HG03558 (cell line): ENCODE data around the gene ARF5.

ENCODE experiments used
- ATAC-seq: cut with Tn5 transposase; IDR thresholded peaks from one replicate; pipeline ENCODE4 v1.9.1; 2021; ENCODE audit warnings: moderate number of reproducible peaks; ENCODE audit not compliant: unreplicated experiment; ENCODE audit errors: extremely low read depth

ARF5 gene

DNA sequence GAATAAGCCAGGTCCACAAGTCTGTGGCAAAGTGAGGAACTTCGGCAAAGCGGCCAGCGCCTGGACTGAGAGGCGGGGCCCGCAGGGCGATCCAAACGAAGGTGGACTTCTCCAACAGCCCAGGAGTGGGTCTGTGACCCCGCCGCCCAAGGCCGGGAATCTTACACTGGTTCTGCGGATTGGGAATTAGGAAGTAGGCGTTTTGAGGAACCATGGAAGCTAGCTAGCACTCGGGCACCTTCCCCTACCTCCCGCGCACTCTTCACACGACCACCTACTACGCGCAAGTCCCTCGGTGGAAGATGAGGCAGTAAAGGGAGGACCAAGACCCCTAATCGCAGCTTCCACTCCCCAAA lies 570 bp upstream of the ARF5 start:
- no peak for ATAC-seq

DNA sequence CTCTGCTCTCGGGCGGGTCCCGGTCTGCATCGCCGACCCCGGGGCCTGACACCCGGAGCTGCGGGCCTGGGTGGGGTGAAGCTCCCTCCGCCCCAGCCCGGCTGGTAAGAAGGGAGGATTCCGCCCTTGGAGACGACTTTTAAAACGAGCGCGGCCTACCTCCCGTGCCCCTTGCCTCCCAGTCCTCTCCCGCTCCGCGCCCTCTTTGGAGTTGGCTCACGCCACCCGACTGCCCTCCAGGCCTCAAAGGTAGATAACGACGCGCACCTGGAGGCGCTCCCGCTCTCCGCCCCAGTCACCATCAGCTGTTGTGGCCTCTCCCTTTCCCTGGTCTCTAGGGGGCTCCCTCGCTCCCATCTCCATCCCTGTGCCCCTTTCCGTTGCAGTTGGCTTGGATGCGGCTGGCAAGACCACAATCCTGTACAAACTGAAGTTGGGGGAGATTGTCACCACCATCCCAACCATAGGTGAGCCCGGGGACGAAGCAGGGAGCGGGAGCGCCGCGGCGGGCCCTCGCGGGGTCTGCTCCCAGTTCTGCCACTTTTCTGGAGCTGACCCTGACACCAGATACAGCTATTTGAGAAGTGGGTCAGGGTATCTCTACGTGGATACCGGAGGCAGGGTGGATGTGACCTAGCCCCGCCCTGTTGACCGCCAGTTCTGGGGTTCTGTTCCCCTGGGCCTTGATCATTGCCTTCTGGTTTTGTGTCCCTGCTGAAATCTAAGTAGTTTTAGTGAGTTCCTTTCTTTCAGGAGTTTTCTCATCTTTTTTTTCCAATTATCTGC lies 679 bp downstream of the ARF5 start:
- no peak for ATAC-seq

DNA sequence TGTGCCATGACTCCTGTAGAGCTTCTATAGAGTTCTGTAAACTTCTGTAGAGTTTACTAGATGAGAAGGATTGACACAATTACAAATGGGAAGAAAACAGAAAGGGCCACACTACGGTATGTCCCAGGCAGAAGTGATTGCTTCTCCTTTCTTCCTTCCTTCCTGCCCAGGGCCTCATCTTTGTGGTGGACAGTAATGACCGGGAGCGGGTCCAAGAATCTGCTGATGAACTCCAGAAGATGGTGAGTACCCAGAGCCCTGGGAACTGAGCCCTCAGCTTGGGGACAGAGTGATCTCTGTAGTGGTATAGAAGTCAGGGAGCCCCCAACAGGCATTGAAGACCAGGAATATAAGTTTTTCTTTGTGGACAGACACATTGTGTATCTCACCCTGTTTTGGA lies 1.7 kb downstream of the ARF5 start:
- ATAC-seq = no peak

DNA sequence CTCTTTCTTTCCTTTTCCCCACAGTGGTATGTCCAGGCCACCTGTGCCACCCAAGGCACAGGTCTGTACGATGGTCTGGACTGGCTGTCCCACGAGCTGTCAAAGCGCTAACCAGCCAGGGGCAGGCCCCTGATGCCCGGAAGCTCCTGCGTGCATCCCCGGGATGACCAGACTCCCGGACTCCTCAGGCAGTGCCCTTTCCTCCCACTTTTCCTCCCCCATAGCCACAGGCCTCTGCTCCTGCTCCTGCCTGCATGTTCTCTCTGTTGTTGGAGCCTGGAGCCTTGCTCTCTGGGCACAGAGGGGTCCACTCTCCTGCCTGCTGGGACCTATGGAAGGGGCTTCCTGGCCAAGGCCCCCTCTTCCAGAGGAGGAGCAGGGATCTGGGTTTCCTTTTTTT lies 3.0 kb downstream of the ARF5 start:
- no peak for ATAC-seq

DNA sequence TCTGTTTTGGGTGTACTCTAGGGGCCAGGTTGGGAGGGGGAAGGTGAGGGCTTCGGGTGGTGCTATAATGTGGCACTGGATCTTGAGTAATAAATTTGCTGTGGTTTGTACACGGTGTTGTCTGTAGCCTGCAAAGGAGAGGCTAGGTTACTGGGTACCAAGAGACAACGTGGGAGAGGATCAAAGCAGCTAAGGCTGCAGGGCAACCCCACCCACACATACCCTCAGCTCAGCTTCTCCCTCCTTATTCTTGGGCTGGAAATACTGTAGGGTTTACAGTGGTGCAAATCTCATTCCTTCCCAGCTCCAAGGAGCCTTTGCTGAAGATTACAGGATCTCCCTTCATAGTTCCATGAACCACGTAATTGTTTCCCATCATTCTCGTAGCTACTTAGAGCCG lies 3.4 kb downstream of the ARF5 start:
- no peak for ATAC-seq

DNA sequence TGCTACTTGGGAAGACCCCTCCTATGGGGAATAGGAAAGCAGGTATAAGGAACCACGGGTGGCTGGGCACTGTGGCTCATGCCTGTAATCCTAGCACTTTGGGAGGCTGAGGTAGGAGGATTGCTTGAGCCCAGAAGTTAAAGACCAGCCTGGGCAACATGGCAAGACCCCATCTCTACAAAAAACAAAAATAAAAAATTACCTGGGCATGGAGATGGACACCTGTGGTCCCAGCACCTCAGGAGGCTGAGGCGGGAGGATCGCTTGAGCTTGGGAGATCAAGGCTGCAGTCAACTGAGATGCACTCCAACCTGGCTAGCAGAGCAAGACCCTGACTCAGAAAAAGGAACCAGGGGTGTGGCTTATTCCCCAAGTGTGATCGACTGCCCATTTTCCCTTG lies 4.3 kb downstream of the ARF5 start:
- no peak for ATAC-seq

DNA sequence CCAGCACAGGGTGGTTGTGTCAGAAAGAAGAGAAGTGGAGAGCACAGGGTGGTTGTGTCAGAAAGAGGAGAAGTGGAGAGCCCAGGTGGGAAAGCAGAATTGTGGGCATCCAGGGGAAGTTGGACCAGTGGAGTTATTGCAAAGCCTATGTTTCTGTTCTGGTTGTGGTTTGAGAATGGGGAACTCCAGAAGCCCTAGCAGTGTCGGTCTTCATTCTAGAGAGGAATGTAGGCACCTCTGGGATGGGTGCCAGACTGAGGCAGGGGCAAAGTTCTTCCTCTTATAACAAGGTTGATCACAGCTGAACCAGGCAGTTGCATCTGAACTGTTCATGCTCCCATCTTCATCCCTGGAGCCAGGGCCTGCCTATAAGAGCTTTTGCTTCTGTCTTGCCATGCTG lies 6.3 kb downstream of the ARF5 start:
- ATAC-seq = no peak

DNA sequence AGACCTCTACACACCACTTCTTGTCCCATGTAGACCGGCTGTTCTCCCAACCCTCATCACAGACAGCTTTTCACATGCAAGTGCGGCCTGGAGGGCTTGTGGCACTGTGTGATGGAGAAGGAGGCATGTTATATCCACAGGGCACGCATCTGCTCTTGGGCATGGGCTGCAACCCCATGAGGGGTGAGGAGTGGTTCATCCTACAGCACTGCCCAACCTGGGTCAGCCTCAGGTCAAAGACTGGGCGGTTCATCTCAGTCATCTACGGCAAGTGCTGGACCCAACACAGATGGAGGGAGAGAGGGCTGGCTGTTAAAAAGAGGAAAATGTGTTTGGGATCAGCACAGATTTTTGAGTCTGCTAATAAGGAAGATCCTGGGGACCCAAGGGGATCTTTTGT lies 7.5 kb downstream of the ARF5 start:
- no peak for ATAC-seq

DNA sequence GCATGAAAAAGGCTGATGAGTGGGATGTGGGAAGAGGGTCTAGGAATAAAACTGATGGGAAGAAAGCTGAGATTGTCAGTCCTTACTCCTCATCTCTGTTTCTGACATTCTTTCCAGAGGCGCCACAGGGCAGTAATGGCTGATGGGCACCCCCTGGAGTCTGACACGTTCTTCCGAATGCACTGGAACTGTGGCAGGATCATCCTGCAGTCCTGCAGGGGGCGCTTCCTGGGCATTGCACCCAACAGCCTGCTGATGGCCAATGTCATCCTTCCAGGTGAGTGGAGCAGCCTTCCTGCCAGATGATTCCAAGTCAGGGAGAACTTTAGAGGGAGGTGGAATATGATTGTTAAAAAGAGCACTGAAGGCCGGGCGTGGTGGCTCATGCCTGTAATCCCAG lies 10.1 kb downstream of the ARF5 start:
- no peak for ATAC-seq

DNA sequence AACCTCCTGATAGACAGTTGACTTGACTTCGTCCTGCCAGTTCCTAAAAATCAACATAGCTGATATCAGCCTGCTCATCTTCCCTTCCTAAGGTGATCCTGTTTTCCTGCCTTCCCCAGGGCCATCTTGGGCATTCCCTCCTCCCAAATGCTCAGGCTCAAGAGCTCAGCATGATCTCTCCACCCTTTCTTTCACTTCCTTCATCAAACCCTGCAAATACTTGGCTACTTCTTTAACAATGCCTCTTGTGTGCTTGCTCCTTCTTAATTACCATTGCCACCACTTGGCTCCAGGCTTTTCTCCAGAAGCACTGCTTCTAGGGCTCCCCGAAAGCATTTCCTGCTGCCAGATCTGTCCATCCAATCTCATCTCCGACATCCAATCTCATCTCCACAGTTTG lies 12.7 kb downstream of the ARF5 start:
- ATAC-seq = no peak

DNA sequence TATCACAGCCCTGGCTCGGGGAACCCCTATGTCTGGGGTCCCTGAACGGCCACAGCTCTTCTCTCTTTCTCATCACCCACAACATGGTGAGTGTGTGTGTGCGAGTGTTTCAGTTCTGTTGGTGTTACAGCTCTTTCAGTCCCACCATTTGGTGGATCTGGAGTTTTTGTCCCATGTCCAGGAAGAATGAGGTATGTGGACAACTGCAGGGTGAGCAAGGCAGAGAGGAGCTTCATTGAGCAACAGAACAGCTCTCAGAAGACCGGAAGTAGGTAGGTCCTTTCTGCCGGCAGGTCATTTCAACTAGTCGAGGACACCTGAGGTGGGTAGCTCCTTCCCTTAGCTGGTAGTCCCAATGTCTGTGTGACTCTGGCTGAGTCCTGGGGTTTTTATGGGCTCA lies 20.2 kb downstream of the ARF5 start:
- no peak for ATAC-seq

DNA sequence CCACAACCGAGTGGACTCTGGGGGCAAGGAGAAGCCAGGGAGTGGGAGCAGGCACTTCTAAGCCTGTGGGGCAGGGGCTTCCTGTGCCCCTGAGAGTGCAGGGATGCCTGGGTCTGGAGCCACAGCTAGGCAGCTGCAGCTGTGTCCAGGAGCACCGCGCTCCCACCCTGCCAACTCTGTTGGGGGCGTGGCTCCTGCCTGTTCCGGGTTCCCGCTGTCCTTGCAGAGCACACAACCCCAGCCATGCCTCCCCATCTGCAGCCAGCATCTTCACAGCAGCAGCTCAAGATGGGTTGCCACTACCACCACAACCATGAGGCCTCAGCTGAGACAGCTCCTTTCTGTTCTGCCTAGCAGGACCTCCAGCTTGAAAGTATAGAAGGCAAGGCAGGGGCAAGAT lies 21.1 kb downstream of the ARF5 start:
- ATAC-seq = no peak

DNA sequence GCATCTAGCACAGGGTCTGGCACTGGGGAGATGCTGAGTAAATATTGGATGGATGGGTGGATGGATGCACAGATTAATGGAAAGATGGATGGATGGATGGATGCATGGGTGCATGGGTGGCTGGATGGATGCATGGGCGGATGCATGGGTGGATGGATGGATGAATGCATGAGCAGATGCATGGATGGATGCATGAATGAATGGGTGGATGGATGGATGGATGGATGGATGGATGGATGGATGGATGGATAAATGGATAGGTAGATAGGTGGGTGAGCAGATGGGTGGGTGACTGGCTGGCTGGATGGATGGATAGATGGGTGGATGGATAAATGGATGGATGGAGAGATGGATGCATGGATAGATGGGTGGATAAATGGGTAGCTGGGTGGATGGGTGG lies 24.1 kb downstream of the ARF5 start:
- no peak for ATAC-seq

DNA sequence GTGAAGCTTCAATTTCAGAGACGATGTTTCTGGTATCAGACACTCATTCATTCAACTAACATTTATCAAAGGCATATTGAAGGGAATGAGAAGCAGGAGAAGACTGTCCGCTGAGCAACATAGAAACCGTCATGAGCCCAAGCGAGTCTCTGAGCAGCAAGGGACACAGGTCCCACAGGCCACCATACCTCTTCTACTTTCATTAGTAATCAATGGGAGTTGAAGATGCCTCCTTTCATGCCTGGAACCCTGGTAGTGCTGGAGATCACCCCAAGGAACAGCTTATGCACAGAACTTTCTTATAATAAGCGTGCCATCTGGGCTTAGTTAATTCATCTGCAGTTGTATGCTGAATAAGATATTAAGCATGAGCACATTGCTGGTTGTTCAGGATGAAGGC lies 28.5 kb downstream of the ARF5 start:
- no peak for ATAC-seq

DNA sequence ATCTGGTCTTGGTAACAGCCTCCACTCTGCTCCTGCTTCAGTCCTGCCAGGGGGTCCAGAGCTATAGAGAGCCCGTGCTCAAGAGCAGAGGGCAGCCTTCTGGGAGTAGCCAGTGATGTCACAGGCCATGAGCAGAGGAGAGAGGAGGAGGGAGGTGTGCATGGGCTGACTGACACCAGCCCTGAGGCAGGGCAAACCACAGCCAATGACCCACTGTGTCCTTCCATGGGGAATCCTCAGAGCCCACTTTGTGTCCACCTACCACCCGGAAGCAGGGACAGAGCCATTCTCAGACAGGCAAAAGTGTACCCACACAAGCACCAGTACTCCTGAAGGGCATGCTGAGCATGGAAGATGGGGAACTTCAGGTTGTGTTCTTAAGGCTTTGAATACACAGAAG lies 29.8 kb downstream of the ARF5 start, which contains the start of gene PAX4:
Gene PAX4, minus strand, starts transcription at position 101 of the 400 bp plus-strand sequence. CDS start 2,214 bp downstream, outside the sequence.
- ATAC-seq = no peak

DNA sequence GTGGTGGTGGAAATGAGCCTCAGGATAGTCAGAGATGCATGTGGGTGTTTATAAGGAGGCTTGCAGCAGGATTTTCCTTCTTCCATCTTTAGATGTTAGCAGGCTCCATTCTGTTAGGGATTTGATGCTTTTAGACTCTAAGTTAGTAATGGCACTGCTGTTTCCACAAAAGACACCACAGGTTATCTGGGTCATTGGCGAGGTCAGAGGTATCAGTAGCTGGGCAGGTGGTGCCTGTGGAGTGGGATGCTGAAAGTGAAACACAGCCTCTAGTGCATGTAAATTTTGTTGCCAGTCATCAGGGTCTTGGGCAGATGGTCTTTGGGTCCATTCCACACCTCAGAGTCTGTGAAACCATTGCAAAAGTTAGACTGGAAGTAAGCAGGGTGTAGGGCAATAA lies 30.6 kb downstream of the ARF5 start:
- ATAC-seq = no peak

DNA sequence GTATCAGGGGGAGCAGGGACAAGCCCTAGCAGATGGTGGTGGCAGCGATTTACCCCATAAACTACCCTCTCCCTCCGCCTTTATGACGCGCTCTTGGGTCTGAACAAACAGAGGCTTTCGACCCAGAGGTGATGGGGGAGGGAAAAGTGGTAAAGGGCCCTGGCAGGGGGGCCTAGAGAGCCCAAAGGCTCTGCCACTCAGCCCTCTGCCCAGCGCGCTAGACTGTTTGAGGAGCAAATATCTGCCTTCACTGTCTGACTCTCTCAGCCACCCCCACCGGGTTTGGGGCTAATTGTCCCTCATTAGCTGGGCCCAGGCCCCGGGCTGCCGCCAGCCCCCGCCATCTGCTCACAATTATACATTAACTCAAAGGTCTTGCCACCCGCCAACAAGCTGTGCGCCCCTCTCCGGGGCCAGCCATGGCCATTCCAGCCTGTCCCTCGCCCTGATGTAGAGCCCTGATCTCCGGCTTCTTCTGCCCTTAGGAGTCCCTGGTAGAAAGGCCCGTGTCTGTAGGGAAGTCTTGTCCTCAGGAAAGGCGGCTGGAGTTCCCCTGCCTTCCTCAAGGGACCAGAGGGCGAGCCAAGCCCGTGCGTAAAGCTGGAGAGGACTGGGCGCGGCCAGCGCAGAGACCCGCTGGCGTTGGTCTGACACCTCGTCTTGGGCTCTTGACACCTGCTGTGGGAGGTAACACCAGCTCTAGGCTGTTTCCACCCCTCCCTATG lies 31.6 kb downstream of the ARF5 start:
- ATAC-seq = no peak

DNA sequence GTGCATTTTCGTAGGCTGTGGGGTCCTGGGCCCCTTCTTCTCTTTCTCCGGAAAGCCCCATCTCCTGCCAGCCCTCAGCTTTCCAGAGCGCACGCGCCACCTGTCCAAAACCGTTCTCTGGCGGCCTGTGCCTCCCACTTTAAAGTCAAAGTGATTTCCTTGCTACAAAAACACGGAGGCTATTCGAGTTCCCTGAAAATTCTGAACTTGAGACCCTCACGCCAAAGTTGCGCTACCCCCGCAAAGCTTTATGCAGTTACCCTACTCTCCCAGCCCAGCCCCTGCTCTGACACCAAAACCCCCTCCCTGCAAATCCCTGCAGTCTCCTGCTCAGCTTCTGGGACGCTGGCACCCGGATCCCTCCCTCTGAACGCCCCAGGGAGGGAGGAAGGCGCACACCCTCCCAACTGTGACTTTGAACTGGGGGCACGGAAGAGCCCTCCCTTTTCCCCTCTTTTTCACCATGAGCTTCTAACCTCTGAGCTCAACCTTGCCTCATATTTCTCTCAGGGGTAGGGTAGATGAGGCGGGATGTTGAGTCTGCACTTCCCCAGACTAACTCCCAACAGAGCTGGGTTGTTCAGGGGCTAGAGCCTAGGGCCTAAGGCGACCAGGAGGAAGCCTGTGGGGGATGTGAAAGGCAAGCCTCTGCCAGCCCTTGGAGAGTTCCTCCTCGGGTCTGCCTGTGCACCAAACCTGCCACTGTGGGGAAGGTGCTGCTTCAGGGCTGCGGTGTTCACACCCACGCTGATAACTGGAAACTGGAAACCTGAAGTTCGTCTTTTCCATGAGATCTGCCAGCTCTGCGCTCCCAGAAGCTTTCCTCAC lies 32.4 kb downstream of the ARF5 start:
- ATAC-seq = no peak

DNA sequence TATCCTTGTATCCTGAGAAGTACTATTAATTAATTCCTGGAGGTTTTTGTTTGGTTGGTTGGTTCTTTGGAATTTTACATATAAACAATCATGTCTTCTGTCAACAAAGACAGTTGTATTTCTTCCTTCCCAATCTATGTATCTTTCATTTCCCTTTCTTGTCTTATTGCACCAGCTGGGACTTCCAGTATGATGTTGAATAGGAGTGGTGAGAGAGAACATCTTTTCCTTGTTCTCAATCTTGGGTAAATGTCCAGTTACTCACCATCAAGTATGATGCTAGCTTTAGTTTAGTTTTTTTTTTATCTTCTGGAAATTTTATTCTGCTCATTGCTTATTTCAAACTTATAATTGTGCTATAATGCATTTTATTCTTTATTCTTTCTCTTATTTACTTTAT lies 37.1 kb downstream of the ARF5 start:
- ATAC-seq = no peak

DNA sequence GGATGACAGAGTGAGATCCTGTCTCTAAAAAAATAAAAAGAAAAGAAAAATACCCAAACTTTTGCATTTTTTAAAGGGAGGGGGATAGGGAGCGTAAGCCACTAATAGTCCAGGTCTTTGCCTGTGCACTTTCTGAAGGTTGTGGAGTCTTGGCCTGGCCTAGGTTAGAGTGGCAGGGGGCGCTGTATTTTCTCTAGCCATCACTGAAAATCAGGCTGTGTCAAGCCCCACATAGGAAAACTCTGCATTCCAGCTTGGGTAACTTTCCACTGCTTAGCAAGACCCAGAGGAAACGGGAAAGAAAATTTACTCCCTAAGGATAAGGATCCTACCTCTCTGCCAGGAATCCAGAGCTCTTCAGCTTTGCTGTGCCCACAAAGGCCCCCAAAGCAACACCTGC lies 40.2 kb downstream of the ARF5 start:
- ATAC-seq = no peak

DNA sequence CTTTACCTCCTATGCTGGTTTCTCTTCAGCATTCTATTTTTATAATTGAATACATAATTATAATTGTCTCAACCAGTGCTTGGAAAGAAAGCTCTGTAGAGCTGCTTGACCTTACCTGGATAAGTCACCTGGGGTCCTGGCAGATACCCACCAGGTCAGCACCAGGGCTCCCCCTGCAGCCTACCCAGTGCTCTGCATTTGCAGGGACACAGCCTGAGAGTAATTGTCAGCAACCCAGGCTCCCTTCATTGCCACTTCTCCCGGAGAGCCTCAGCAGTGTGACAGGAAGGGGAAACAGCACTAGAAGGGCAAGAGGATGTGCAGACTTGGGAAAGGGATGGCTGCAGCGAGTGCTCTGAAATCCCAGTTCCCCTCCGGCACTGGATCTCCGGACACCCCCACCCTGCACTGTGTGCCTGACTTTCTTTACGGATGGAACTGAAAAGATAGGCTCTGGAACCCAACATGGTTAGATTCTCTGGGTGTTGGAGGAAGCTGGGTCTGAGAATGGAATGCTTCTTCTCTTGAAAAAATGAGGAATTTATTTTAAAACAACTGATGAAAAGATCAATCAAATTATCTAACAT lies 41.1 kb downstream of the ARF5 start:
- ATAC-seq = peak; percentile 70
